Prostate gland (tissue), 2 donors: ENCODE data around the gene MGST3. TPM values are rescaled to one million over a fixed set of nuclear protein-coding genes. Genes with fewer than 3 reads are reported as not detected.

ENCODE experiments used
- DNase-seq: peaks from one replicate; pipeline ENCODE4 v3.0.0-alpha.2; 2019; ENCODE audit warnings: low spot score
- H3K27ac ChIP-seq, 2 donors: fragments of 200-600 bp; sonication (generic); 2 replicates each; pipeline ENCODE4 v1.5.1; 2017 to 2019
- H3K27me3 ChIP-seq: fragments of 200-600 bp; sonication (generic); replicated peaks from 2 replicates; pipeline ENCODE4 v1.5.1; 2019; ENCODE audit not compliant: insufficient read depth
- H3K36me3 ChIP-seq, 2 donors: fragments of 200-600 bp; sonication (generic); 1 replicate in 1 of 2; 2 replicates in 1 of 2; pipeline versions ENCODE4 v1.5.1 to v1.8.1; 2017 to 2019
- H3K4me1 ChIP-seq: fragments of 200-600 bp; sonication (generic); replicated peaks from 2 replicates; pipeline ENCODE4 v1.5.1; 2019
- H3K4me3 ChIP-seq, 2 donors: fragments of 200-600 bp; sonication (generic); 2 replicates each; pipeline ENCODE4 v1.5.1; 2017 to 2019
- H3K9me3 ChIP-seq: fragments of 200-600 bp; sonication (generic); 2 replicates; pipeline ENCODE4 v1.5.1; 2017
- POLR2A ChIP-seq: fragments of 450-650 bp; IDR thresholded peaks from one replicate; pipeline ENCODE4 v1.6.1; 2016; ENCODE audit warnings: antibody characterized with exemption, mild to moderate bottlenecking
- POLR2AphosphoS5 ChIP-seq: sonication (generic); formaldehyde crosslinking; IDR thresholded peaks from one replicate; pipeline ENCODE4 v1.6.1; 2017; ENCODE audit warnings: antibody characterized with exemption
- WGBS: methylation state at CpG from one replicate; pipeline ENCODE4 v1.1.5; 2018; 5-methylcytosine and 5-hydroxymethylcytosine counted together
- intact Hi-C: fragments of 100-400 bp; cut with DNase I; formaldehyde crosslinking; loops from one replicate; pipeline ENCODE4 v1.14.2; 2022
- total RNA-seq, 2 donors: library from RNA; depleted of rRNA; stranded (reverse); fragments of >200 nt; gene quantifications; one replicate each; pipeline ENCODE4 v1.1.0, GENCODE V29; 2016
- TF ChIP-seq, protein P1 (sequence below), 4 experiments: fragments of 200-600 bp in 2 of 4; fragments of 450-650 bp in 2 of 4; sonication (generic) in 2 of 4; IDR thresholded peaks; 1 replicate in 3 of 4; 2 replicates in 1 of 4; pipeline ENCODE4 v1.5.1; 2016 to 2019; ENCODE audit warnings: antibody characterized with exemption in 4 of 4, mild to moderate bottlenecking in 2 of 4, moderate library complexity in 2 of 4

Gene MGST3
- total RNA-seq, 2 donors from 2014 or later = 209 to 270 TPM

DNA sequence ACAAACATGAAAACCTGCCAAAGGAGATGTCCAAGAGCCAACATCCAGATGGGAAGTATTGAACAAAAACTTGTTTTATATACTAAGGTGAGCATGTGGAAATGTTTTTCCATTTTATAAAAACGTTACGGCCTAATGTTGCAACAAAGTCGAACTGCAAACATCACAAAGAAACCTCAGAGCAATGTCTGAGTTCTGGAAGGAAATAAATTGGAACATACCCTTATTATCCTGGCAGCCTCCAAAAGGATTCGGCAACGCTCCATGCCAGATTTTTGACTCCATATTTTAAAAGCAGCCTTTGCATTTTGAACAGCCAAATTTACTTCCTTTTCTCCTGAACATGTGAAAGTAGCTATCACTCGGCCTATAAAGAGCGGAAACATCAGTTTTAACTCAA is 64.0 kb downstream of the MGST3 start:
- peak; percentile 33 for DNase-seq
- peaks cover 12% of the 10 kb centered on the region for H3K4me1 ChIP-seq
- no peak overlapping the region for H3K4me3 ChIP-seq
- intact Hi-C loops = loop anchor here (5.0 to 10.0 kb wide), 2 partner anchors 72 to 100 kb away; partner anchors contain the start of gene TMCO1
- no peaks in the 10 kb centered on the region for H3K36me3 ChIP-seq
- TF ChIP-seq, protein P1, sequence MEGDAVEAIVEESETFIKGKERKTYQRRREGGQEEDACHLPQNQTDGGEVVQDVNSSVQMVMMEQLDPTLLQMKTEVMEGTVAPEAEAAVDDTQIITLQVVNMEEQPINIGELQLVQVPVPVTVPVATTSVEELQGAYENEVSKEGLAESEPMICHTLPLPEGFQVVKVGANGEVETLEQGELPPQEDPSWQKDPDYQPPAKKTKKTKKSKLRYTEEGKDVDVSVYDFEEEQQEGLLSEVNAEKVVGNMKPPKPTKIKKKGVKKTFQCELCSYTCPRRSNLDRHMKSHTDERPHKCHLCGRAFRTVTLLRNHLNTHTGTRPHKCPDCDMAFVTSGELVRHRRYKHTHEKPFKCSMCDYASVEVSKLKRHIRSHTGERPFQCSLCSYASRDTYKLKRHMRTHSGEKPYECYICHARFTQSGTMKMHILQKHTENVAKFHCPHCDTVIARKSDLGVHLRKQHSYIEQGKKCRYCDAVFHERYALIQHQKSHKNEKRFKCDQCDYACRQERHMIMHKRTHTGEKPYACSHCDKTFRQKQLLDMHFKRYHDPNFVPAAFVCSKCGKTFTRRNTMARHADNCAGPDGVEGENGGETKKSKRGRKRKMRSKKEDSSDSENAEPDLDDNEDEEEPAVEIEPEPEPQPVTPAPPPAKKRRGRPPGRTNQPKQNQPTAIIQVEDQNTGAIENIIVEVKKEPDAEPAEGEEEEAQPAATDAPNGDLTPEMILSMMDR (IDR thresholded peaks at IDR 0.05) = no peak
- TF ChIP-seq POLR2A (no peak), POLR2AphosphoS5 (peak; percentile 55)
- H3K9me3 ChIP-seq = no peaks in the 10 kb centered on the region
- WGBS = 32% methylated on average over 7 of the region's 7 CpGs
- H3K27ac ChIP-seq = peak overlapping the region in 1 of 2 donors; percentile 23
- no peaks in the 10 kb centered on the region for H3K27me3 ChIP-seq

DNA sequence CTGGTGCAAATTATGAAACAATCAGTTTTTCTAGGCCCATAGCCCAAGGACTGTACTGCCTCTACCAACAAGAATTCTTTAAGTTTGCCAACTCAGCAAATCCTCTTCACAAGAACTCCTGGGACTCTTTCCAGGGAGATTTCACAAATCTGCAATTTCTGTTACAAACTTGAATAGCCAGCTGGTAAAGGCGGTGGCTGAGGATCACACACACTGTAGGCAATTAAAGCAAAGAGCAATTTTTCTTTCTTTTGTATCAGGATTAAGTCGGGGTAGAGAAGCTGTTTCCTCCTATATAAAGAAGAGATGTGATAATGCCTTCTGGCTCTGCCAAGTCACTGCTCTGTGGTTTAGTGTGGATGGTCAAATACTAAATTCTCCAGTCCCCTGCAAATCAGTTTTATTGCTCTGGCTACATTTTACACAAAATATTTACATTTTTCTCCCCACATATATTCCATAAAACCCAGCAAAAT is 65.6 kb downstream of the MGST3 start:
- DNase-seq = peak; percentile 63
- WGBS = 7% methylated on average over 2 of the region's 2 CpGs
- no peaks in the 10 kb centered on the region for H3K9me3 ChIP-seq
- H3K36me3 ChIP-seq = no peaks in the 10 kb centered on the region
- peak overlapping the region; percentile 71 to 92 for H3K4me3 ChIP-seq
- peaks cover 12% of the 10 kb centered on the region for H3K4me1 ChIP-seq
- H3K27ac ChIP-seq = peak overlapping the region; percentile 1 to 25
- intact Hi-C loops = loop anchor here (5.0 to 10.0 kb wide), 2 partner anchors 71 to 102 kb away; partner anchors contain the start of gene TMCO1
- TF ChIP-seq, protein P1 (IDR thresholded peaks at IDR 0.05) = no peak
- TF ChIP-seq POLR2A (no peak), POLR2AphosphoS5 (peak; percentile 80)
- no peaks in the 10 kb centered on the region for H3K27me3 ChIP-seq

DNA sequence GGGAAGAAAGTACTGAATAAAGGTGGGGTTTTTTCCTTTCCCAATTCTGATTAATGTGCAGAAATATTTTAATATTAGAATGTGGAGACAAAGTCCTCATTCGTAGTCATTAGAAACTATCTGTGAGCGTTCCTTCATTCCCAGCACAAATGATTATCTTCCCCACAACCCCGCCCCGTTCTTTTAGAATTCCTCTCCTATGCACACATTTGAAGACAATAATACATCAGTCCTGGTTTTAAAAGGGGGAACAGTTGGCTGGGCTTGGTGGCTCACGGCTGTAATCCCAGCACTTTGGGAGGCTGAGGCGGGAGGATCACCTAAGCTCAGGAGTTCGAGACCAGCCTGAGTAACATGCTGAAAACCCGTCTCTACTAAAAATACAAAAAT is 66.5 kb downstream of the MGST3 start:
- 34% methylated on average over 8 of the region's 8 CpGs for WGBS
- H3K4me1 ChIP-seq = peaks cover 12% of the 10 kb centered on the region
- no peaks in the 10 kb centered on the region for H3K9me3 ChIP-seq
- H3K27me3 ChIP-seq = no peaks in the 10 kb centered on the region
- intact Hi-C loops = loop anchor here (5.0 to 10.0 kb wide), 2 partner anchors 70 to 103 kb away; partner anchors contain the start of gene TMCO1
- DNase-seq = no peak
- peak overlapping the region; percentile 71 to 92 for H3K4me3 ChIP-seq
- no peak for TF ChIP-seq POLR2AphosphoS5
- TF ChIP-seq, protein P1 (IDR thresholded peaks at IDR 0.05) = no peak
- H3K27ac ChIP-seq = peak overlapping the region; percentile 91 to 98
- H3K36me3 ChIP-seq = no peaks in the 10 kb centered on the region

DNA sequence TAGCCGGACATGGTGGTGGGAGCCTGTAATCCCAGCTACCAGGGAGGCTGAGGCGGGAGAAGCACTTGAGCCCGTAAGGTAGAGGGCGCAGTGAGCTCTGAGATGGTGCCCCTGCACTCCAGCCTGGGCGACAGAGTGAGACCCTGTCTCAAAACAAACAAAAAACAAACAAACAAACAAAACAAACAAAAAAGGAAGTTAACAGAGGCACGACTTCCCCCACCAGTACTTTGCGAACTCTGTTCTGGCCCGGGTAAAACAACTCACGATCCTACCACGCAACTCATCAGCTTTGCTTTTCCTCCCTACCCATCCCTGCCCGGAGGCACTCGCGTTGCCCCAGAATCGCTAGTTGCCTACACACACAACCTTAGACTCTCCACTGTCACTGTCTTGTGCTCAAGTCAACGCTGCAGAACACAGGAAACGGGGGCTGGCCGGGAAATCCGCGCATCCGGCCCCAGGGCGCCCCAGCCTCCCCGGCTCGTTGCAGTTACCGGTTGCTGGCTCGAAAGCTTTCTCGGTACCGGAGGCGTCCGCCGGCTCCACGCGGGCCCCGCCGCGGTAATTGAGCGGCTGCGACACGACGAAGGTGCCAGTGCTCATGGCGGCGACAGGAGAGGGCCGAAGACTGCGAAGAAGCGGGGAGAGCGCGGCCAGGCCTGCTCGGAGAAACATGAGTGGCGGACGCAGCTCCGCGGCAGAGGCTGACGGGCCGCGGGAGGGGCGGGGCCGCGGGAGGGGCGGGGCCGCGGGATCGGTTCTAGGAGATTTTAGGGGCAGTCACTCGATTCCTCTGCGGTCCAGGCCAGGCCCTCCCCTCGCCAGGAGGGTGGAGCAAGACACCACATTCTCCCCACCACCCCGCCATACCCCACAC is 67.1 kb downstream of the MGST3 start, which contains the start of gene ALDH9A1:
TSS of gene ALDH9A1 (minus strand) at position 682 of the 880 bp plus-strand sequence. CDS start at position 678, 4 bp downstream.
- under 1% methylated on average over 65 of the region's 65 CpGs for WGBS
- no peaks in the 10 kb centered on the region for H3K27me3 ChIP-seq
- intact Hi-C loops = loop anchor here (2.0 to 10.0 kb wide), 3 partner anchors 65 to 103 kb away; partner anchors contain the start of gene TMCO1
- peak; percentile 80 for DNase-seq
- H3K4me1 ChIP-seq = peaks cover 12% of the 10 kb centered on the region
- peak; percentile 93 for TF ChIP-seq POLR2A
- TF ChIP-seq, protein P1 (IDR thresholded peaks at IDR 0.05) = peak in 3 of 4 experiments; percentile 31 to 43 (median 40)
- peak; percentile 86 for TF ChIP-seq POLR2AphosphoS5
- H3K9me3 ChIP-seq = no peaks in the 10 kb centered on the region
- H3K4me3 ChIP-seq = peak within 1 kb of the TSS; percentile 71 to 92
- H3K36me3 ChIP-seq = no peaks in the 10 kb centered on the region
- H3K27ac ChIP-seq = peak within 1 kb of the TSS; percentile 91 to 98
